GM21515 (cell line): Measurements from ENCODE around the gene ENO4.
A peak's percentile ranks its signal among the peaks of the same experiment; 100 is the strongest.

ENCODE experiments used
- ATAC-seq: cut with Tn5 transposase; IDR thresholded peaks from one replicate; pipeline ENCODE4 v1.9.1; 2021; ENCODE audit not compliant: unreplicated experiment

Gene ENO4

DNA sequence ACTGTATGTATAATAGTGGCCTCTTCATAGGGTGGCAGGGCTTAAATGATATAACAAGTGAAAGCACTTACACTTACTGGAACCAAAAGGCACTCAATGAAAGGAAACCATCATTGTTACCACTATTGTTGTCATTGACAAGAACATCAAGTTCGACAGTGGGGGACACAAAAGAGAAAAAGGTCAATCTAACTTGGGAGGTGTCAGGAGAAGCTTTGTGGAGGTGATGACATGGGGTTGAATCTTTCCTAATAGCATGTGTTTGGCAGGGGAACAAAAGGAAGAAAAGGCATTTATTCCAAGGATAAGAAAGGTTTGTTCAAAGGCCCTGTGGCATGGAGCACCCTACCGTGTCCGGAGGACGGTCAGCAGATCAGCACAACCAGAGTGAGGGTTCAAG lies 18.2 kb upstream of the ENO4 start:
- no peak for ATAC-seq

DNA sequence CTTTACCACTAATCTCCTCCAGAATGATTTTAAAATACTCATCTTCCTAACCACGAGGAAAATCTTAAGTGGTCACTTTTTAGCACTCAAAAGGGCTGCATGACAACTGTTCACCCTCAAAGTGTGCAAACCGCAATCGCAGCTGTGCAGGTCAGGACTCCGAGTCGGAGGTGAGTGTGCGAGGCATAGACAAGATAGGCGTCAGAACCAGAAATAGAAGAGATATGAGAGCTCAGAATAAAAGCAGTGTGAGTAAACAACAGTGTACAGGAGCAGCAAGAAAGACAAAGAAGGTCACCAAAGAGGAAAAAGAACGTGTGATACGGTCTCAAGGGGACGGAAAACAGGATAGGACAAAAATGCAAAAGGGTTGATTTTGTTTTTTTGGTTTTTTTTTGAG lies 17.5 kb upstream of the ENO4 start:
- no peak for ATAC-seq

DNA sequence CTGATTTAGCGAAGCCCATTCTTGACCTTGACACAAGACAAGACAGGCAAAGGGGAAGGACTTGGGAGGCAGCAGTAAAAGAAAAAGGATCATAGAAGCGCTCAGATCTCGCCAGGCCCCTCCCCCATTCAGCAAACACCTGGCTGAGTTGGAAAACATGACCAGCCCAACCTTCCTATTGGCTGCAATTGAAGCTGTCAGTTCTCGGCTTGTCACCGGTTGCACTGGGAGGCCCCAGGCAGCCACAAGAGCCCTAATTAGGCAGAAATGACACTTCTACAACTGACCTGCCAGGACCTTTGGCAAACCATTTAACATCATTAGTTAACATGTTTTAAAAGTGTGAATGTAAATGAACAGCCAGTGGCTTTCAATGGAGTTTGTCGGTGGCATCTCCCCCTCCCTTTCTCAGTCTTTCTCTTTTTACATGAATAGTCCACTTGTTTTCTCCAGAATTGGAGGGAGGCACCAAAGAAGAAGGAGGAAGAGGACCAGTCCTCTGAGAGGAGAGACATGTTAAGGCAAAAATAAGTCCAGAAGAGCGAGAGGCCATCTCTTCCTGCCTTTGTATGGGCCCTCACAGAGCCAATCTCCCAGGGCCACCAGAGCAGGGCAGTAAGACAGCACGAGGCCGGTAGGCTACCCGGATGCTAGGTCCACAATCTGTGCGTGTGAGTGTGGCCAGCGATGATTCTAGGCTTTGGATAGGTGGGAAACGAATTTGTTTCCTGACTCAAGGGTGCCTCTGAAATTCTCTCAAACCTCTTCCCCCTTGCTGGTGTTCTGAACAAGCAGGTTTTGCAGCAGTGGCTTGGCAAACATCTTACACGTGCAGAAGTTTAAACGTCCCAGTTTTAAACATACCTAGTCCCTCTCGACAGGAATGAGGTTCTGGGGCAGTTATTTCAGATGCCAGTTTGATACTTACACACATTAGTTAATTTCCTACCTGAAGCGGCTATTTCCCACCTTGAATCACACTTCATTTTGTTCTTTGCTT lies 15.0 kb upstream of the ENO4 start:
- ATAC-seq, result no peak

DNA sequence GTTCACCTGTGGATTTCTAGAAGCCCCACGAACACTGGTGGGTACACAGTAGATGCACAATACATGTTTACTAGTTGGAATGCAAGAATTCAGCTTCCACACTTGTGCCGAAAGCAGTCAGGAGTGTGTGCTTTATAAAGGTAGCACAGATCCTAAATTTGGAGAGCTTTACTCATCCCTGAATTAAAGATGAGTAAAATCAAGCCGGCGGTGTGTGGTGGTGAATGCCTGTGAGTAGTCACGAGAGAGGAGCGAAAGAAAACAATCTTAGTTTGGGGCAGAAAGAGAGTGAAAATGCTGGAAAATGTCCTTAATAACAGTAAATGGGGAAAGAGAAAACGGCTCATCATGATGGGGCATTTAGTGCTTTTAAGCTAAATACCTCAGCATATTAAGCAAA lies 13.6 kb upstream of the ENO4 start:
- no peak for ATAC-seq

DNA sequence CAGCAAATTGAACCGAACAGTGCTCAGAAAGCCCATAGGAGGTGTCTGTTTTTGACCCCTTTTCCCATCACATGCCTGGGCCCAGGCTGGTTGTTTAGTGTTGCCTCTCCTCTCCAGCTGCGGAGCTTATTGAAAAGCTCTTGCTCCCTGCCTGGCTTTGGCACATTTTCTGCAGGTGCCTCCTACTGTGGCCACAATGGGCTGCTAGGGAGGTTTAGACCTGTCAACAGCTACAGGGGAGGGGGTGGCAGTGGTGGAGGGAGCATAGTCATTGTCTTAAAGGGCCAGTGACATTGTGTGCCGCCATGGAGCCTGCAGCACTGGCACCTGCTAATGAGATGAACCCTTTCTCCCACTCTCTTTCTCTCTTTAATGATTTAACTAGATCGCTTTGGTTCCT lies 13.2 kb upstream of the ENO4 start:
- no peak for ATAC-seq

DNA sequence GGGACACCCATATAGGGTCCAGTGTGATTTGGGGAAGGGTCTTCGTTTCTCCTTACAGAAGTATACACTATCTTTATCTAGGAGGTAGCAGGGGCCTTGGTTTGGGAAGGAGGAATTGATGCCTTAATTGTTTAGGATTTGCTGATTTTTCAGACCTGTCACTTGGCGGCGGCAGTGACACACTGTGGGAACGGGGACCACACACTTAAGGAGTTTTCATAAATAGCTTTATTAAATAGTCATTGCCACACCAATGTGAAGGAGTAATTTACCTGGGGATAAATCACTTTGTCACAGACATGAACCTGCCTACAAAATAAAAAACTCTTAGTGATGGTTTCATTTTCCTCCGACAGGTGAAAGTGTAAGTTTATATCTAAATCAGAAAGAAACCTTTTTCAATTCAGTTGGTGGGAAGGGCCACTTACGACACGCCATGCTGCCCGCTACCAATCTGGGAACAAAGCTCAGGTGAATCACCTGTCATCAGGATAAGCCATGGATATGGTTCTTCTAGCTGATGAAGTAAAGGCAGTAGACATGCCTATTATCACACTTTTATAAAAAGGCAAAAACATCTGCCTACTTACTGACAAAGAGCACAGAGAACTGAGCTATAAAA lies 12.3 kb upstream of the ENO4 start:
- no peak for ATAC-seq

DNA sequence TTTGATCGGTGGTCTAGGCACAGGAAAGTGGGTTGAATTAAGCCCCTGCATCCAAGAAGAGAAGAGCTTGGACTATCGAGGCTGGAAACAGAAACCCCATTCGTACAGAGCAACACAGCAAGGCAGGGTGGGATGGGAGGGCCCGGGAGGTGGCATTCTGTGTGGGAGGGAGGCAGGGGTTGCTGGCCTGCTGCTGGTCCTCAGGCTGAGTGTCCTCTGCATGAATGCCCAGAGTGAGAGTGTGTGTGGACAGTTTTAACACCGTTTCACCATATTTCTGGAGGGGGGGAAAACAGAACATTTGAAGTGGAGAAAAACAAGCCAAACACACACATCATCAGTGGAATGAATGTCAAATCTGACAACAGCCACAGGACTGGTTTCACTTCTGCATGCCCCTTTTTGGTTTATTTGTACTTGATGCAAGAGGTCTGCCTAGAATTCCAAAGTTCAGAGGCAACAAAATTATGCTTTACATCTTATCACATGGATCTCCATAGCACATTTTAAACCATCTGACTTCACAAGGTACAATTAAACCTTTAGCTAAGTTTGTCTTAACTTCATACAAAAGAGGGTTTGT lies 11.1 kb upstream of the ENO4 start:
- ATAC-seq, result peak; percentile 88

DNA sequence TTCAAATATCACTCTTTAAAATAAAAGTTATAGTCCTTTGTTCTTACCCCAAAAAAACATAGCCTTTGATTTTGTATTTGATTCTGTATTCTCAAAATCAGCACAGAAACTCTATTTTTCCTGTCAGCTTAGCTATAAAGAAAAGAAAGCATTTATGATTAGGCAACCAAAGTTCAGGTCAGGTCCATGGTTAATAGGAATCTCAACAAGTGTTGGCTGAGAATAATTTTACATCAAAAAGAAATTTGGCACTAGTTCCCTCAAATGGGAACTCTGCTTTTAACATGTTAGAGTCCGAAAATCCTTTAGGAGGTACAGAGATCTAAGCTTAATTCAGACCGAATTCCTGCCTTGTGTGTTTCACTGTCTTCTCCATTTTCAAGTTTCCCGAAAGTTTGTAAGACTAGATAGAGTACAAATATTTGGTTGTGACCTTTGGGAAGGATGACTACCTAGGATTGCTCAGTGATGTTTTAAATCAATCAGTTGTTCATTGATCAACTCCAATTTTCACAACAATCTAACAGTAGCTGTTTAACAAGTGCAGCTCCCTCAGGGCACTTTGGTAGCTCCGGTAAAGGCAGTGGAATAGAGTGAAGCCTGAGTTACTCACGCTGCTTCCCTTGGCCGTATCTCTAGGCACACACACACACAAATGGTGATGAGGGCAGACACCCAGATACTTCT lies 8.8 kb upstream of the ENO4 start:
- no peak for ATAC-seq

DNA sequence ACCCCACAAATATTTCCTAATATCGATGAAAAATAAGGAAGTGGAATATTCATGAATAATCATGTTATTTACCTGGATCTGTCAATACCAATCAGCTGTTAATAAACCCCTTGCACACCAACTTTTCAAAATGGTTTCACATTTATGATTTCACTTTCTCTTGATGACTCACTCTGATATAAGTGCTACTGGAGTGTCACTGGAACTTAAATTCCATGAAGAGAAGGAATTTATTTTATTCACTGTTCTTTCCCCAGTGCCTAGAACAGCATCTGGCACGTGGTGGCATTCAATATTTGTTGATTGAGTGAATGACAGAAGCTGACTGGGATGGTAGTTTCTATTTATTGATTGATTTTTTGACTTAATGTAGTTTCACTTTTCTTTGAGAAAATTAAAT lies 3.5 kb upstream of the ENO4 start:
- ATAC-seq, result no peak

DNA sequence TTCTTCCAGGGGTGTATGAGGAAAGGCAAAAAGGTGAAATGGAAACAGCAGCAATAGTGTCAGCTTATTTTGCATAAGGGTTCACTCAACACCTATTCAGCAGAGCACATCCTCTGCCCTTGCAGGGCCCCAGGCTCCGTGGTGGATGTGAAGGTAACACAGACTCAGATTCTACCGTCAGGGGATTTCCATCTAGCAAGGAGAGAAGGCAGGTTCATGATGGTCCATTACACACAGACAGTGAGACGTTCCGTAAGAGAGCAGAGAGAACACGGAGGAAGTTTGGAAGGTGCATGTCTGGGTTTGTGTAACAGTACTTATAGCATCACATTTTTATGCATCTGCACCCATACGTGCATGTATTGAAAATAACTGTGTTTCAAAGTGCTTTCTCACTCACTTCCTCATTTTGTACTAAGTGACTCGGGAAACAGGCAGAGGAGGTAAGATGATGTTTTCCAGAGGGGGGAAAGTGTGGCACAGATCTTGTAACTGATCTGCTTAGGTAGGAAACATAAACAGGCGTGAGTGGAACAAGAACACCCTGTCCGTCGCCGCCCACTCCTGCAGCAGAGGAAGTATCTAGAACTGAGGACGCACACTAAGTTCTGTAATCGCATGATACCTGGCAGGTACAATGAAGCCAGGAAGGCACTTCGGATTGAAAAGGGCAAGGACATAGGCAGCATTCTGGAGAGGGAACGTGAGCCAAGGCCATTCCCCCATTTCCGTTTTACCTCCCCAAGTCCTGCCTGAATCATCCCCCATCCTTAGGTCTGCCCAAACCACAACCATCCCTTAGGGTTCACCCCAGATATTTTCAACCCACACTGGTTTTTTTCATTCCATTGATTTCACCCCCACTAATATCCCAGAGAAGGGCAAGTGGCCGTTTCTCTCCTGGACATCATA lies 1.0 kb upstream of the ENO4 start:
- ATAC-seq, result peak; percentile 67

DNA sequence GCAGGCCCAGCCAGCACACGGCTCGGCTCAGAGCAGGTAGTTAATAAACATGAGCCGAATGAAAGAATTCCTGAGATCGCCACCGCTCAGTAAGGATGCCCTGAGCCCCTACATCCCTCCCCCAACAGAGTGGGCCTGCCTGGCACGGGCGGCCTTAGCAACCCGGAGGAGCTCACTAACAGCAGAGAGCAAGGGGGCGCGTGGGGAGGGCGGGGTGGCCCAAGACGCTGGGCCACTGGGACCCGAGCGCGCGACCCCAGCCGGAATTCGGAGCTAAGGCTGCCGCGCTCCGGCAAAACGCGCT lies 403 bp upstream of the ENO4 start:
- no peak for ATAC-seq

DNA sequence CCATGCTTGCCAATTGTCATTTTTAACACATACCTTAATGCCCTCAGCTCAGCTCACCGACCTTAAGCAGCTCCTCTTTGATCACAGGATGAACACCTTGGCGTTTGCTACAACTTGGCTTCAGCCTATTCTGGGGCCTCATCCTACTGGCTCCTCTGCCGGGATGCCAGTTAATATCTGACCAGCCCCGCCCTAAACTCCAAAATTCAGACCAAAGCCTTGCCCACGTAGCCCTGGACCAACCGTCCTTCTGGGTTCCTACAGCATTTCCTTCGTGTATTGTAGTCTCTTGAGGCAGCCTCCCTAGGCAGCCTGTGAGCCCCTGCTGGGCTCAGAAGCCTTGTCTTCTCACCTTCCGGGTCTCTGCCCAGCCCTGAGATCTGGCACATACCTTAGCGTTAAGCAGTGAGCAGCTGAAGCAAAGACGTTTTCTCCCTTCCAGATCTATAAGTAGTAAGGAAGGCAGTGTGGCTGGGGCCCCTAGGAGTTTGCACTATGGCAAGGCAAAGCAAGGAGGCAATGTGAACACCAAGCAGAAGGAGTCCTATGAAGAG lies 836 bp downstream of the ENO4 start:
- ATAC-seq, result no peak

DNA sequence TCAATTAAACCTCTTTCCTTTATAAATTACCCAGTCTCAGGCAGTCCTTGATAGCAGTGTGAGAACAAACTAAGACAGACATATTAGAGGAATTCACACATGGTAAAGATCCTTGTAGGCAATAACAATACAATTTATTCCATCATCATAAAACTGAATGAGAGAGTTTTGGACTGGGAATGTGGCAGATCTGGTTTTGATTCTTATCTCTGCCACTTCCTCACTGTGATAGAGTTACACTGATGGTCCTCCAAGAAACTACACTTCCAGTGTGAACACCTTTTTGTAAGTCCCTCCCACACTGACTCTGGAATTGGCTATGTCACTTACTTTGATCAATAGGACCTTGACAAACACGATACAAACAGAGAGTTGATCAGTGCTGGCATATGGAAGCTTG lies 2.9 kb downstream of the ENO4 start:
- ATAC-seq, result no peak

DNA sequence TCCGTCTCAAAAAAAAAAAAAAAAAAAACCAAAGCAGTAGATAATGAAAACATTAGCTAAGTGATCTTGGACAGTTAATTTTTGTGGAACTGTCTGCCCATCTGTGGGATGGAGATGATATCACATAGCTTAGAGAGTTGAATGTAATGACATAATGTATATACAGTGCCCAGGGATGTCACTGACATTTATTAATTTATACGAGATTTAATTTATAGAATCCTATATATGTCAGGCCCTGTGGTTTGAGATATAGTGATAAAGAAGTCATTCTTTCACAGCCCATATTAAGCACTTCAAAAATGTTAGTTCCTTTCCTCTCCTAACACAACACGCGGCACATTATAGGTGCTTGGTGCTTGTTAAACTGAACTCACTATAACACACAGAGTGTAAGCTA lies 4.0 kb downstream of the ENO4 start:
- no peak for ATAC-seq

DNA sequence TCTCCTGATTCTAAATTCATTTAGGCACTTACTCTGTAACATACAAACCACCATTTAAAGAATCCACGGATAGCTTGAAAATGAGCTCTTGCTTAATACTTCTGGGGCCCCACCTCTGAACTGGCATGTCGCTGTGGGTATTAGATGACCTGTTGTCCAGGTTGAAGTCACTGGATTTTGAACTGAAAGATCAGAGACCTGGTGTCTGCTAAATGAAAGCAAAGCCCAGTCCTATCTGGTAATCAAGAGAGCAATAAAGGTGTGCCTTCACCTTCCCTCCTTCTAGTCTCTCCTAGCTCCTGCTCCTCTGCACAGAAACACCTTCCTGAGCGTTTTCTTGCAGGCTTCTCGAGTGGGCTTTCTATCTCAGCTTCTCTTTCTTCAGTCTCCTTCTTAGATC lies 4.4 kb downstream of the ENO4 start:
- ATAC-seq, result no peak

DNA sequence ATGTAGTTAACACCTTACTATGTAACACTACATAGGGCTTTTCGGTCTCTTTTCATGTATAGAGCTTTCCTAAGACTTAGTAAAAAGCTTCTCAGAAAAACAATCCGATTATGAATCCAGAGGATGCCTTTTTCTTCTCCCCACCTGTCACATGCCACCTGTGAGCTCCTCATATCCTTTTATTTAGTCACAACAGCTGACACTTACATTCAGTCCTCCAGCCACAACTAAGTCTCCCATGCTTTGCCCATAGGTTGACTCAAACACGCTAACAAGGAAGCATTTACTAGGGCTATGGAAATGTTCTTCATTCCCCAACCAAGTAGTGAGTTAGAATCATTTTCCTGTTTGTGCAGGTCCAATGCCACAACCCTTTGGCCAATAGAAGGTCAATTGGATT lies 7.9 kb downstream of the ENO4 start:
- no peak for ATAC-seq

DNA sequence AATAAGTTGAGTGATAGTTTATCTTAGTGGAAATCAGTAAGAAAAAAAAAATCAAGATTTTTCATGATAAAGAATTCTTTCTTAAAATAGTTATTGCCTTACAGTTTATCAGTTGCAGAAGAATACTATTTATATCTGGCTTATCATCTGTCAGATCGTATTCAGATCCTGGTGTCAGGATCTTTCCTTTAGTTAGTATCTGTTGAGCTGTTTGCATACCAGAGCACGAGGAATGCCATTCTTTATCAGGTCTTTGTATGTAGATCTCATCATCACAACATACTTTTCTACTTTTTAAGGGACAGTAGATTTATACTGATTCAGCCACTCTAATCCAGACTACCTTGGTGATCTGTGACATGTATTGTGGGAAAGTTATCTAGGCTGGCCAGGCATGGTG lies 12.5 kb downstream of the ENO4 start:
- ATAC-seq, result no peak

DNA sequence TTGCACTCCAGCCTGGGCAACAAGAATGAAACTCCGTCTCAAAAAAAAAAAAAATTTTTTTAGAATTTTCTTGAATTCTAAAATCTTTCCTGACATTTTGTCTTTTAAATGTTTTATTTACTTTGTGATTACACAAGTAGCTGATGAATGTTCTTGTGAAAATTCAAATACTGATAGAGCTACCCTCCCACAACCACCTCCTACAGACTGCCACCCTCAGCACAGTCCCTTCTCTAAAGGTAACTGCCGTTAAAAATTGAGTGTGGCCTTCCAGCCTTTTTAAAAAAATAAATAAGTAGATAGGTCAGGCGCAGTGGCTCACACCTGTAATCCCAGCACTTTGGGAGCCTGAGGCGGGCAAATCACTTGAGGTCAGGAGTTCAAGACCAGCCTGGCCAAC lies 15.1 kb downstream of the ENO4 start:
- ATAC-seq, result no peak

DNA sequence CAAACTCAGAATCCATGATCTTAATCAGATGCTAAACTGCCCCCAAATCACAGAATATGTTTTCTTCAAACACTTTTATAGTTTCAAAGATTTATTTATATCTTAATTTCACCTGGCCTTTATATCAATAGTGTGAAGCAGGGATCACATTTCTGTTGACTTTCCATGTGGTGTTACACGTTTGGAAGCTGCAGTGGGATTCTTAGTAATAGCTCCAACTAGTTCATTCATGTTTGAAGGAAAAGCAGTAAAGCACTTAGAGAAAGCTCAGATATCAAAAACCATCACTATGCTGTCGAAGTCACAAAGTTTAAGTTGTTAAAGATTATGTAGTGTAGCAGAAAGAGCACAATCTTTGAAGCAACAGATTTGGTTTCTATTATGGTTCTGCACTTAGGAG lies 16.8 kb downstream of the ENO4 start:
- ATAC-seq, result no peak

DNA sequence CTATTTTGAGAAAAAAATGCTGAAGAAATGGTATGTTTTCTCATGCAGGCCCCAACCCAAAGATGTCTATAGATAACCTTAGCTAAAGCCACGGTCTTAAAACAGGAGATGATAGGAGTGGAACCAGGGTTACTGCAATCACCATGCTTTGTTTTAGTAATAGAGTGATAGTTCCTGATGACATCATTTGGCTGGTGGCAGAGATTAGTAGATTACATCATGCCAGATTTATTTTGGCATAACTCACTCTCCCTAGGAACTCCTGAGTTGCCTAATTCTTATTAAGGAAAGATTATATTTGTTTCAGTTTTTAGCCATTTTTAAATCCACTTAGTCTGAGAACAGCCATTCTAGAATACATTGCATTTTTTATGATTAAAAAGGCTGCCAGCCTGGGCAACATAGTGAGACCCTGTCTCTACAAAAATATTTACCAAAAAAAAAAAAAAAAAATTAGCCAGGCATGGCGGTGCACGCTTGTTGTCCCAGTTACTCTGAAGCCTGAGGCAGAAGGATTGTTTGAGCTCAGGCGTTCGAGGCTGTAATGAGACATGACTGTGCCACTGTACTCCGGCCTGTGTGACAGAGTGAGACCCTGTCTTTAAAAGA lies 17.8 kb downstream of the ENO4 start:
- ATAC-seq, result no peak
